Psoas muscle (tissue), 8 donors: ENCODE results near the gene SAPCD2. TPM values are rescaled to one million over a fixed set of nuclear protein-coding genes. Genes with fewer than 3 reads are reported as not detected.

Experiments
- ATAC-seq, 4 donors: fragments of 200-7000 bp; cut with Tn5 transposase; one replicate each; pipeline ENCODE4 v1.9.1; 2020; ENCODE audit warnings: moderate library complexity in 3 of 4, mild to moderate bottlenecking in 2 of 4
- DNase-seq, 2 donors: peaks; one replicate each; pipeline ENCODE4 v3.0.0-alpha.2; 2020
- H3K27ac ChIP-seq: fragments of 200-600 bp; one replicate; pipeline ENCODE4 v1.8.0; 2022
- H3K27me3 ChIP-seq, 3 donors: fragments of 200-600 bp in 1 of 3; one replicate each; pipeline versions ENCODE4 v1.6.1 to v1.8.0; 2013 to 2022; ENCODE audit warnings: low read length in 2 of 3, mild to moderate bottlenecking in 2 of 3, moderate library complexity in 1 of 3; ENCODE audit not compliant: insufficient read depth in 3 of 3
- H3K36me3 ChIP-seq, 2 donors: fragments of 200-600 bp in 1 of 2; one replicate each; pipeline versions ENCODE4 v1.6.1 to v1.8.0; 2013 to 2022; ENCODE audit warnings: low read depth in 1 of 2, mild to moderate bottlenecking in 1 of 2, moderate library complexity in 1 of 2; ENCODE audit not compliant: insufficient read depth in 1 of 2
- H3K4me1 ChIP-seq: fragments of 200-600 bp; one replicate; pipeline ENCODE4 v1.8.0; 2022
- H3K4me3 ChIP-seq: fragments of 200-600 bp; one replicate; pipeline ENCODE4 v1.8.0; 2022; ENCODE audit warnings: mild to moderate bottlenecking
- H3K9me3 ChIP-seq: fragments of 200-600 bp; one replicate; pipeline ENCODE4 v1.8.0; 2022
- CTCF ChIP-seq: fragments of 200-600 bp; IDR thresholded peaks from one replicate; pipeline ENCODE4 v1.8.0; 2022; ENCODE audit warnings: antibody characterized with exemption
- WGBS, 3 donors: extraction: QIAGEN DNeasy Blood & Tissue Kit; methylation state at CpG; one replicate each; pipeline versions ENCODE4 v1.1.6 to v1.1.7; 2013; 5-methylcytosine and 5-hydroxymethylcytosine counted together
- intact Hi-C, 2 donors: fragments of 100-400 bp; cut with DNase I; formaldehyde crosslinking; loops; one replicate each; pipeline versions ENCODE4 v1.11.0 to v1.14.2; 2022
- polyA plus RNA-seq, 3 donors: library from polyadenylated mRNA; stranded (reverse); fragments of 200-250 nt; gene quantifications; one replicate each; pipeline ENCODE4 v1.2.3, GENCODE V29; 2013
- total RNA-seq, 4 donors: library from RNA; stranded (reverse); fragmentation: NEBNext Ultra II Directional in 2 of 4; extraction: Animal tissue kit (Norgen Biotek cat#: 25700) in 2 of 4; gene quantifications; one replicate each; pipeline versions ENCODE4 v1.2.1 to v1.2.4, GENCODE V29; 2021 to 2023
- donor health status: healthy with polysubstance abuse.
- donor health status: DM: no; HTN: no; CAD: no; lungs with moderate emphysema.
- donor health status: Bipolar disorder and iron deficiency.
- donor health status: healthy.
- donor health status: DM: yes; HTN: yes; CAD: no.
- donor health status: DM: no; HTN: no; CAD: no.
- donor health status: DM: no; HTN: no; CAD: no.
- donor health status: DM: yes; HTN: yes; CAD: no.

SAPCD2 gene
- total and polyA plus RNA-seq, 7 donors = 0.10 to 0.22 (median 0.15) TPM; not detected in 1

DNA sequence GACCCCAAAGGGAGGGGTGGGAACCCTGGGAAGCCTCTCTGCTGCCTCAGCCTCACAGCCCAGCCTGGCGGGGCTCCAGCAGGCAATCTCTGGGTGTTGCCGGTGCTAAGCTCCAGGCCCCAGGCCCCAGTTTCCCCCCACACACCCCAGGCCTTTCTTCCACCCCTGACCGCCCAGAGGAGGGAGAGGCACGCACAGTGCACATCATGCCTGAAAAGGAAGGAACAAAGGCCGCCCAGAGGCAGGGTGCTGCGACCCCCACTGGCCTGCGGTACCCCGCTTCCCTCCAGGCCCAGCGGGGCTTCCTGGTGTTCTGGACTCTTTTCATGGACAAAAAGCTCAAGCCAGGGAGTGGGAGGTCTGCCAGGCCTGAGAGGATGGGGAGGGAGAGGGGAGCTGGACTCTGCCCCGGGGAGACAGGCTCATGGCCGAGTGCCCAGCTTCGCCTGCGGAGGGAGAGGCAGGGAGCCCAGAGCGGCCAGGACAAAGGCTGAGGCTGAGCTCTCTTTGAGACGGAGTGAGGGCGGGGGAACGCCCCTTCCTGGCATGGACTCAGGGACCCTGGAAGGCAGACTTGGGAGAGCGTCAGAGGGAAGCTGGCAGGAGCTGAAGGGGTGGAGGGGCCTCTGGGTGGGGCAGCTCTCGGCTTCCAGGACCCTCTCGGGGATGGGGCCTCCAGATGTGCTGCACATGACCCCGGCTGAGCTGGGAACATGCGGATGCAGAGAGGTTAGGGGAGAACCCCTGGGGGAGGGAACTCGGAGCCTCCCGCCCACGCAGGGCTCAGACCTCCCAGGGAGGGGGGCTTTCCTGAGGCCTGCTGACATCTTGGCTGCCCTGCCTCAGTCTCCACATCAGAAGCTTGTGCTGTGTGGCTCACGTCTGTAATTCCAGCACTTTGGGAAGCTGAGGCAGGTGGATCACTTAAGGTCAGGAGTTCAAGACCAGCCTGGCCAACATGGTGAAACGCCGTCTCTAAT, 14.7 kb downstream of the SAPCD2 start:
- intact Hi-C loops = no loop called here
- ATAC-seq (peak; percentile 55 to 71 (median 61)), DNase-seq (peak; percentile 79 to 90)
- H3K4me1 ChIP-seq = peaks cover 9% of the 10 kb centered on the region
- H3K27ac ChIP-seq = no peak overlapping the region
- WGBS, 3 donors = 12 to 22% (median 17%) methylated on average over 28 of the region's 28 CpGs
- H3K27me3 ChIP-seq = peaks cover 0 to 55% (median 27%) of the 10 kb centered on the region in 3 donors
- H3K4me3 ChIP-seq = no peak overlapping the region
- TF ChIP-seq CTCF = no peak
- no peaks in the 10 kb centered on the region for H3K9me3 ChIP-seq
- no peaks in the 10 kb centered on the region for H3K36me3 ChIP-seq

- 59 to 72% (median 71%) methylated on average over 16 to 17 of the region's 17 CpGs for WGBS, 3 donors
- no peak for TF ChIP-seq CTCF
Observed at GRCh38 chr9:137054932-137055384, 15.4 kb downstream of the SAPCD2 start.

GRCh38 chr9:137053944-137054931, 16.1 kb downstream of the SAPCD2 start, which contains the start of gene ENTPD2:
Gene ENTPD2 (minus strand): TSS chr9:137054061. CDS start chr9:137053997, 64 bp downstream.
- Histone ChIP-seq H3K4me3 (peak within 1 kb of the TSS; percentile 51), H3K4me1 (peaks cover 9% of the 10 kb centered on the region), H3K27me3 (peaks cover 0 to 60% (median 32%) of the 10 kb centered on the region in 3 donors), H3K27ac (no peak within 1 kb of the TSS), H3K36me3 (no peaks in the 10 kb centered on the region), H3K9me3 (no peaks in the 10 kb centered on the region)
- WGBS, 3 donors = 27 to 51% (median 31%) methylated on average over 41 to 90 of the region's 90 CpGs
- ATAC-seq (no peak), DNase-seq (no peak)
- intact Hi-C loops = no loop called here
- TF ChIP-seq CTCF = no peak

More at GRCh38 chr9:137054932-137055384, 15.4 kb downstream of the SAPCD2 start:
- no peaks in the 10 kb centered on the region for H3K36me3 ChIP-seq
- intact Hi-C loops = no loop called here
- no peak for DNase-seq
- no peak overlapping the region for H3K27ac ChIP-seq
- peaks cover 9% of the 10 kb centered on the region for H3K4me1 ChIP-seq
- no peaks in the 10 kb centered on the region for H3K9me3 ChIP-seq
- H3K27me3 ChIP-seq = peaks cover 0 to 55% (median 27%) of the 10 kb centered on the region in 3 donors
- no peak overlapping the region for H3K4me3 ChIP-seq
- ATAC-seq = peak in 1 of 4 donors; percentile 11
